ENCODE data around the gene BCL2L12.

BCL2L12 gene

DNA sequence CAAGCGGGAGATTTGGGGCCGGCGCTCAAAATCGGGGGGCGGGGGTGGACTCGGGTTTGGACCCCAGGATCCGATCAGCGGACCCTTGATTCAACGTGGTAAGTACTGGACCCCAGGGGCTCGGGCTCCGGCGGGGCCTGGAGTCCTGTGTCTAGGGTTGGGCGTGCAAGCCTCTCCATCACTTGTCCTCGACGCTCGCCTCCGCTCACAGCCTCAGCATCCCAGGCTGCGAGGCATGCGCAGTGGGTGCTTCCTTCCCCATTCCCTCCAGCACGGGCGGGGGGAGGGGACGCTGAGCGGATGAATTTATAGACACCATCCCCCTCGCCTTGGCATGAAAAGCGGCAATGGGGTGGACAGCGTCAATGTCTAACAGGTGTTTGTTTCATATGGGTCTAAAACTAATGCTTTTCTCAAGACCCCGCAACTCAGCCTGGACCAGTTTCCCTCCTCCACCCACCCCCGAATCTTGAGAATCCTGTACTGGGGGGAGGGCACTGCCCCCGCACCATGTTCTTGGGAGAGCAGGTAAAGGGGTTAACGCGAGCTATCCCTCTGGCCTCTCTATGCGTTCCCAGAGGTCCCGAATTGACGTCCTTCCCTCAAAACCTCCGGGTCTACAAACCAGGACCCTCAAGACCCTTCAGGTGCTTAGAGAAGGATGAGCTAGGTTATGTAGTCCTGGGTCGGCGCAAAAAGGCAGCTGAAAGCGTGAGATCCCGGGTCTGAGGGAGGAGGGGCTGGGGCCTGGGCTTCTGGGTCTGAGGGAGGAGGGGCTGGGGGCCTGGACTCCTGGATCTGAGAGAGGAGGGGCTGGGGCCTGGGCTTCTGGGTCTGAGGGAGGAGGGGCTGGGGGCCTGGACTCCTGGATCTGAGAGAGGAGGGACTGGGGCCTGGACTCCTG, 25.8 kb downstream of the BCL2L12 start:
- Histone ChIP-seq H4K8ac (ENCODE audit: low read depth, low read length) (peak overlapping the region; percentile 68), H4K5ac (ENCODE audit: low read length) (no peak overlapping the region), H3K79me1 (ENCODE audit: low read length) (no peaks in the 10 kb centered on the region), H3K4me1 (ENCODE audit: control insufficient read depth, low read depth, low read length) (peaks cover 2% of the 10 kb centered on the region), H3K56ac (ENCODE audit: low read length) (peak overlapping the region; percentile 51), H3K23ac (ENCODE audit: low read length) (no peak overlapping the region), H3K4me3 (ENCODE audit: low read length) (peak overlapping the region; percentile 38), H2BK5ac (ENCODE audit: low read length) (no peak overlapping the region), H3K9ac (ENCODE audit: low read length) (peak overlapping the region; percentile 72), H3K18ac (ENCODE audit: low read length) (peak overlapping the region; percentile 16), H2BK120ac (ENCODE audit: low read depth, low read length) (no peak overlapping the region), H3K36me3 (ENCODE audit: control insufficient read depth, insufficient read depth, low read length) (peaks cover 2% of the 10 kb centered on the region), H2BK15ac (replicated peaks; ENCODE audit: low read depth) (no peak overlapping the region), H3K27me3 (ENCODE audit: insufficient read depth, low read length, poor library complexity) (no peaks in the 10 kb centered on the region), H3K4me2 (ENCODE audit: low read length) (peak overlapping the region; percentile 76), H3K79me2 (ENCODE audit: control insufficient read depth, insufficient read depth, low read length) (no peaks in the 10 kb centered on the region), H2AK5ac (ENCODE audit: low read length) (no peak overlapping the region), H3K27ac (ENCODE audit: low read depth, low read length) (no peak overlapping the region), H3K4ac (ENCODE audit: low read depth, low read length) (no peak overlapping the region)
- WGBS (ENCODE audit: extremely low coverage, insufficient coverage, low lambda C conversion rate): no CpG with 5 or more reads among the region's 39 CpGs
- peak; percentile 87 for DNase-seq

GRCh38 chr19:49692147-49692506, 26.4 kb downstream of the BCL2L12 start:
- no peaks in the 10 kb centered on the region for H3K79me1 ChIP-seq (ENCODE audit: low read length)
- H2BK5ac ChIP-seq (ENCODE audit: low read length): no peak overlapping the region
- H3K79me2 ChIP-seq (ENCODE audit: control insufficient read depth, insufficient read depth, low read length): no peaks in the 10 kb centered on the region
- H3K4me3 ChIP-seq (ENCODE audit: low read length): no peak overlapping the region
- H3K18ac ChIP-seq (ENCODE audit: low read length): no peak overlapping the region
- no peak overlapping the region for H3K27ac ChIP-seq (ENCODE audit: low read depth, low read length)
- H3K9ac ChIP-seq (ENCODE audit: low read length): peak overlapping the region; percentile 49
- WGBS (ENCODE audit: extremely low coverage, insufficient coverage, low lambda C conversion rate): no CpG with 5 or more reads among the region's 16 CpGs
- H3K4ac ChIP-seq (ENCODE audit: low read depth, low read length): no peak overlapping the region
- DNase-seq: no peak
- H3K36me3 ChIP-seq (ENCODE audit: control insufficient read depth, insufficient read depth, low read length): no peaks in the 10 kb centered on the region
- no peak overlapping the region for H4K5ac ChIP-seq (ENCODE audit: low read length)
- H2BK15ac ChIP-seq (replicated peaks; ENCODE audit: low read depth): no peak overlapping the region
- no peaks in the 10 kb centered on the region for H3K27me3 ChIP-seq (ENCODE audit: insufficient read depth, low read length, poor library complexity)
- H2AK5ac ChIP-seq (ENCODE audit: low read length): no peak overlapping the region
- H3K56ac ChIP-seq (ENCODE audit: low read length): peak overlapping the region; percentile 50
- peaks cover 2% of the 10 kb centered on the region for H3K4me1 ChIP-seq (ENCODE audit: control insufficient read depth, low read depth, low read length)
- no peak overlapping the region for H3K23ac ChIP-seq (ENCODE audit: low read length)
- no peak overlapping the region for H2BK120ac ChIP-seq (ENCODE audit: low read depth, low read length)
- H4K8ac ChIP-seq (ENCODE audit: low read depth, low read length): no peak overlapping the region
- H3K4me2 ChIP-seq (ENCODE audit: low read length): no peak overlapping the region

- Histone ChIP-seq H3K4ac (ENCODE audit: low read depth, low read length) (no peak overlapping the region), H4K8ac (ENCODE audit: low read depth, low read length) (no peak overlapping the region), H3K4me3 (ENCODE audit: low read length) (no peak overlapping the region), H3K4me1 (ENCODE audit: control insufficient read depth, low read depth, low read length) (peaks cover 2% of the 10 kb centered on the region), H3K27ac (ENCODE audit: low read depth, low read length) (no peak overlapping the region), H2AK5ac (ENCODE audit: low read length) (no peak overlapping the region), H2BK5ac (ENCODE audit: low read length) (no peak overlapping the region), H2BK15ac (replicated peaks; ENCODE audit: low read depth) (no peak overlapping the region), H3K27me3 (ENCODE audit: insufficient read depth, low read length, poor library complexity) (no peaks in the 10 kb centered on the region), H3K56ac (ENCODE audit: low read length) (no peak overlapping the region), H3K9ac (ENCODE audit: low read length) (no peak overlapping the region), H3K36me3 (ENCODE audit: control insufficient read depth, insufficient read depth, low read length) (no peaks in the 10 kb centered on the region), H3K4me2 (ENCODE audit: low read length) (no peak overlapping the region), H4K5ac (ENCODE audit: low read length) (no peak overlapping the region), H2BK120ac (ENCODE audit: low read depth, low read length) (no peak overlapping the region), H3K79me1 (ENCODE audit: low read length) (no peaks in the 10 kb centered on the region), H3K79me2 (ENCODE audit: control insufficient read depth, insufficient read depth, low read length) (no peaks in the 10 kb centered on the region), H3K23ac (ENCODE audit: low read length) (no peak overlapping the region), H3K18ac (ENCODE audit: low read length) (no peak overlapping the region)
- no peak for DNase-seq
- WGBS (ENCODE audit: extremely low coverage, insufficient coverage, low lambda C conversion rate): no CpG with 5 or more reads among the region's 6 CpGs
Measured at GRCh38 chr19:49696115-49696514, 30.4 kb downstream of the BCL2L12 start.

DNA sequence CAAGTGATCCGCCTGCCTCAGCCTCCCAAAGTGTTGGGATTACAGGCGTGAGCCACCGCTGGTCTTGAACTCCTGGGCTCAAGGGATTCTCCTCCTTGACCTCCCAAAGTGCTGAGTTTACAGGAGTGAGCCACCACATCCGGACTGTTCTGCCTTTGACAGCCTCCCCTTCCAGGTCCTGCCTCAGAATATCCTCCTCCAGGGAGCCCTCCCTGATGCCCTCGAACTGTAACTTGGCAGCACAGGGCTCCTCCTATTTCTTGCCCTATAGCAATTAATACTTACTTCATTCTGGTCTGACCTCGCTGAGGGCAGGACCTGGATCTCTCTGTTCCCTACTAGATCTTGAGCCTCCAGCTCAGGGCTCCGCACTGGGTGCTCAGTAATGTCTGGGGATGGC, 31.1 kb downstream of the BCL2L12 start:
- DNase-seq: no peak
- Histone ChIP-seq H3K27me3 (ENCODE audit: insufficient read depth, low read length, poor library complexity) (no peaks in the 10 kb centered on the region), H3K4me3 (ENCODE audit: low read length) (no peak overlapping the region), H3K79me1 (ENCODE audit: low read length) (no peaks in the 10 kb centered on the region), H2BK120ac (ENCODE audit: low read depth, low read length) (no peak overlapping the region), H4K5ac (ENCODE audit: low read length) (no peak overlapping the region), H2BK15ac (replicated peaks; ENCODE audit: low read depth) (no peak overlapping the region), H2AK5ac (ENCODE audit: low read length) (no peak overlapping the region), H3K4me1 (ENCODE audit: control insufficient read depth, low read depth, low read length) (no peaks in the 10 kb centered on the region), H3K79me2 (ENCODE audit: control insufficient read depth, insufficient read depth, low read length) (no peaks in the 10 kb centered on the region), H3K23ac (ENCODE audit: low read length) (no peak overlapping the region), H3K4ac (ENCODE audit: low read depth, low read length) (no peak overlapping the region), H3K56ac (ENCODE audit: low read length) (no peak overlapping the region), H3K27ac (ENCODE audit: low read depth, low read length) (no peak overlapping the region), H3K4me2 (ENCODE audit: low read length) (no peak overlapping the region), H3K9ac (ENCODE audit: low read length) (no peak overlapping the region), H3K18ac (ENCODE audit: low read length) (no peak overlapping the region), H4K8ac (ENCODE audit: low read depth, low read length) (no peak overlapping the region), H3K36me3 (ENCODE audit: control insufficient read depth, insufficient read depth, low read length) (no peaks in the 10 kb centered on the region), H2BK5ac (ENCODE audit: low read length) (no peak overlapping the region)
- no CpG with 5 or more reads among the region's 7 CpGs for WGBS (ENCODE audit: extremely low coverage, insufficient coverage, low lambda C conversion rate)

- no peaks in the 10 kb centered on the region for H3K4me1 ChIP-seq (ENCODE audit: control insufficient read depth, low read depth, low read length)
- no peaks in the 10 kb centered on the region for H3K36me3 ChIP-seq (ENCODE audit: control insufficient read depth, insufficient read depth, low read length)
- H3K4ac ChIP-seq (ENCODE audit: low read depth, low read length): no peak overlapping the region
- H2AK5ac ChIP-seq (ENCODE audit: low read length): no peak overlapping the region
- H2BK5ac ChIP-seq (ENCODE audit: low read length): no peak overlapping the region
- no peak for DNase-seq
- H3K4me2 ChIP-seq (ENCODE audit: low read length): no peak overlapping the region
- no peaks in the 10 kb centered on the region for H3K27me3 ChIP-seq (ENCODE audit: insufficient read depth, low read length, poor library complexity)
- no peak overlapping the region for H2BK120ac ChIP-seq (ENCODE audit: low read depth, low read length)
- H3K4me3 ChIP-seq (ENCODE audit: low read length): no peak overlapping the region
- H4K8ac ChIP-seq (ENCODE audit: low read depth, low read length): no peak overlapping the region
- no CpG with 5 or more reads among the region's 5 CpGs for WGBS (ENCODE audit: extremely low coverage, insufficient coverage, low lambda C conversion rate)
- H4K5ac ChIP-seq (ENCODE audit: low read length): no peak overlapping the region
- no peak overlapping the region for H3K23ac ChIP-seq (ENCODE audit: low read length)
- no peak overlapping the region for H3K56ac ChIP-seq (ENCODE audit: low read length)
- H3K27ac ChIP-seq (ENCODE audit: low read depth, low read length): no peak overlapping the region
- H3K79me2 ChIP-seq (ENCODE audit: control insufficient read depth, insufficient read depth, low read length): no peaks in the 10 kb centered on the region
- H2BK15ac ChIP-seq (replicated peaks; ENCODE audit: low read depth): no peak overlapping the region
- no peak overlapping the region for H3K18ac ChIP-seq (ENCODE audit: low read length)
- H3K79me1 ChIP-seq (ENCODE audit: low read length): no peaks in the 10 kb centered on the region
- H3K9ac ChIP-seq (ENCODE audit: low read length): no peak overlapping the region
Measured at GRCh38 chr19:49699364-49699763, 33.6 kb downstream of the BCL2L12 start.

DNA sequence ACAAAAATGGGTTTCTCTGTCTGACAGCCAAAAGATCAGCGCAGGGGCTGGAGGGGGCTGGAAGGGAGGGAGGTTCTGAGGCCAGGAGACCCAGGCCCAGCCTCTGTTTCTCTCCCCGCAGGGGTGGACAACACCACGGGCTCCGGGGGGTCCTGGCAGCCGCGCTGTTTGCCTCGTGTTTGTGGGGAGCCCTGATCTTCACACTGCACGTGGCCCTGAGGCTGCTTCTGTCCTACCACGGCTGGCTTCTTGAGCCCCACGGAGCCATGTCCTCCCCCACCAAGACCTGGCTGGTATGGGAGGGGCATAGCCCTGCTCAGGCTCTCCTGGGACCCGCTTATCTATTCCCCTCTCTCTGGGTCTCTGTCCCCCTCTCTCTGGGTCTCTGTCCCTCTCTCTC, 34.8 kb downstream of the BCL2L12 start:
- H3K36me3 ChIP-seq (ENCODE audit: control insufficient read depth, insufficient read depth, low read length): no peaks in the 10 kb centered on the region
- no peak overlapping the region for H2BK5ac ChIP-seq (ENCODE audit: low read length)
- H3K9ac ChIP-seq (ENCODE audit: low read length): no peak overlapping the region
- no peak overlapping the region for H3K4me2 ChIP-seq (ENCODE audit: low read length)
- DNase-seq: no peak
- no peak overlapping the region for H3K4ac ChIP-seq (ENCODE audit: low read depth, low read length)
- no peak overlapping the region for H3K27ac ChIP-seq (ENCODE audit: low read depth, low read length)
- no peak overlapping the region for H2BK15ac ChIP-seq (replicated peaks; ENCODE audit: low read depth)
- H4K8ac ChIP-seq (ENCODE audit: low read depth, low read length): no peak overlapping the region
- H3K27me3 ChIP-seq (ENCODE audit: insufficient read depth, low read length, poor library complexity): no peaks in the 10 kb centered on the region
- no peak overlapping the region for H3K18ac ChIP-seq (ENCODE audit: low read length)
- H3K79me2 ChIP-seq (ENCODE audit: control insufficient read depth, insufficient read depth, low read length): no peaks in the 10 kb centered on the region
- H4K5ac ChIP-seq (ENCODE audit: low read length): no peak overlapping the region
- no peaks in the 10 kb centered on the region for H3K4me1 ChIP-seq (ENCODE audit: control insufficient read depth, low read depth, low read length)
- H3K23ac ChIP-seq (ENCODE audit: low read length): no peak overlapping the region
- no peak overlapping the region for H3K56ac ChIP-seq (ENCODE audit: low read length)
- no peaks in the 10 kb centered on the region for H3K79me1 ChIP-seq (ENCODE audit: low read length)
- no peak overlapping the region for H2BK120ac ChIP-seq (ENCODE audit: low read depth, low read length)
- H3K4me3 ChIP-seq (ENCODE audit: low read length): no peak overlapping the region
- no peak overlapping the region for H2AK5ac ChIP-seq (ENCODE audit: low read length)
- no CpG with 5 or more reads among the region's 11 CpGs for WGBS (ENCODE audit: extremely low coverage, insufficient coverage, low lambda C conversion rate)
